IMR-90 (cell line): Measurements from ENCODE around the gene PFDN6. TPM values are rescaled to one million over a fixed set of nuclear protein-coding genes. Genes with fewer than 3 reads are reported as not detected.

Source experiments
- ATAC-seq: fragments of 200-7000 bp; cut with Tn5 transposase; 2 replicates; pipeline ENCODE4 v1.9.1; 2020; ENCODE audit warnings: low read depth, mild to moderate bottlenecking, moderate library complexity
- BruUV-seq: library from RNA; stranded (reverse); fragments of 400-500 nt; replicated peaks from 2 replicates; lab custom pipeline; 2021; lab: Mats Ljungman, UMichigan
- CTCF ChIA-PET: fragments of 300-600 bp; formaldehyde crosslinking; extraction: SDS; loops from one replicate; lab custom pipeline; 2021; ENCODE audit warnings: antibody characterized with exemption; lab: Yijun Ruan, JAX
- POLR2A ChIA-PET: fragments of 300-600 bp; sonication (Branson Sonifier 250); formaldehyde crosslinking; loops from one replicate; lab custom pipeline; 2022; ENCODE audit warnings: antibody characterized with exemption; ENCODE audit not compliant: unreplicated experiment; lab: Charles Lee
- DNase-seq: peaks from one replicate; pipeline ENCODE4 v3.0.0; 2013
- H2AFZ ChIP-seq: replicated peaks from 2 replicates; pipeline ENCODE3; 2013; ENCODE audit warnings: low read length, mild to moderate bottlenecking; ENCODE audit not compliant: poor library complexity
- H2AK5ac ChIP-seq: 2 replicates; pipeline ENCODE4 v1.6.1; 2013; ENCODE audit warnings: low read depth, low read length, inconsistent platforms
- H2AK9ac ChIP-seq: replicated peaks from 2 replicates; pipeline ENCODE3; 2013; ENCODE audit warnings: mild to moderate bottlenecking, low read depth, low read length, moderate library complexity; ENCODE audit not compliant: poor library complexity
- H2BK120ac ChIP-seq: 2 replicates; pipeline ENCODE4 v1.6.1; 2013; ENCODE audit warnings: low read depth, low read length, inconsistent platforms
- H2BK15ac ChIP-seq: 3 replicates; pipeline ENCODE4 v1.6.1; 2013; ENCODE audit warnings: low read depth, low read length, inconsistent platforms
- H2BK20ac ChIP-seq: 2 replicates; pipeline ENCODE4 v1.6.1; 2013; ENCODE audit warnings: low read depth, mild to moderate bottlenecking, inconsistent platforms, low read length, moderate library complexity
- H2BK5ac ChIP-seq: 2 replicates; pipeline ENCODE4 v1.6.1; 2013; ENCODE audit warnings: mild to moderate bottlenecking, low read depth, low read length, inconsistent platforms; ENCODE audit not compliant: poor library complexity, severe bottlenecking
- H3K14ac ChIP-seq: replicated peaks from 2 replicates; pipeline ENCODE4 v1.6.1; 2013; ENCODE audit warnings: low read depth, low read length, inconsistent platforms
- H3K18ac ChIP-seq: 2 replicates; pipeline ENCODE4 v1.6.1; 2013; ENCODE audit warnings: low read depth, low read length, control low read depth
- H3K23ac ChIP-seq: 2 replicates; pipeline ENCODE4 v1.6.1; 2013; ENCODE audit warnings: low read depth, low read length, inconsistent platforms
- H3K27ac ChIP-seq: 2 replicates; pipeline ENCODE4 v1.5.1; 2013; ENCODE audit warnings: mild to moderate bottlenecking, control low read depth, low read length; ENCODE audit not compliant: insufficient read depth
- H3K27me3 ChIP-seq: 2 replicates; pipeline ENCODE4 v1.6.1; 2013; ENCODE audit warnings: low read length; ENCODE audit not compliant: control insufficient read depth, insufficient read depth
- H3K36me3 ChIP-seq: 2 replicates; pipeline ENCODE4 v1.6.1; 2013; ENCODE audit warnings: low read length, mixed read lengths; ENCODE audit not compliant: control insufficient read depth, insufficient read depth
- H3K4ac ChIP-seq: 2 replicates; pipeline ENCODE4 v1.6.1; 2013; ENCODE audit warnings: low read depth, low read length, inconsistent platforms
- H3K4me1 ChIP-seq: 2 replicates; pipeline ENCODE4 v1.6.1; 2013; ENCODE audit warnings: low read length, mixed read lengths; ENCODE audit not compliant: control insufficient read depth, insufficient read depth
- H3K4me2 ChIP-seq: 2 replicates; pipeline ENCODE4 v1.6.1; 2013; ENCODE audit warnings: low read depth, mild to moderate bottlenecking, control low read depth, low read length, moderate library complexity
- H3K4me3 ChIP-seq: 2 replicates; pipeline ENCODE4 v1.5.1; 2013; ENCODE audit warnings: low read depth, mild to moderate bottlenecking, control low read depth, low read length, moderate library complexity; ENCODE audit not compliant: insufficient read depth
- H3K56ac ChIP-seq: 2 replicates; pipeline ENCODE4 v1.6.1; 2013; ENCODE audit warnings: low read length, inconsistent platforms; ENCODE audit not compliant: insufficient read depth; ENCODE audit errors: extremely low read depth
- H3K79me1 ChIP-seq, 2 experiments: 2 replicates each; pipeline ENCODE4 v1.6.1; 2013; ENCODE audit warnings: low read length in 2 of 2, inconsistent platforms in 1 of 2, low read depth in 1 of 2
- H3K9ac ChIP-seq: 2 replicates; pipeline ENCODE4 v1.6.1; 2013; ENCODE audit warnings: low read depth, low read length, control low read depth
- H3K9me1 ChIP-seq: 2 replicates; pipeline ENCODE4 v1.6.1; 2013; ENCODE audit warnings: low read length, inconsistent platforms; ENCODE audit not compliant: insufficient read depth
- H3K9me3 ChIP-seq: 2 replicates; pipeline ENCODE4 v1.6.1; 2013; ENCODE audit warnings: low read length; ENCODE audit not compliant: control insufficient read depth, insufficient read depth
- H4K20me1 ChIP-seq: 2 replicates; pipeline ENCODE4 v1.6.1; 2013; ENCODE audit warnings: low read length, inconsistent platforms; ENCODE audit not compliant: insufficient read depth
- H4K5ac ChIP-seq: 2 replicates; pipeline ENCODE4 v1.6.1; 2013; ENCODE audit warnings: mild to moderate bottlenecking, low read depth, low read length, control low read depth
- H4K8ac ChIP-seq, 2 experiments: 2 replicates each; pipeline ENCODE4 v1.6.1; 2013; ENCODE audit warnings: low read depth in 2 of 2, low read length in 2 of 2, control low read depth in 1 of 2, inconsistent platforms in 1 of 2
- H4K91ac ChIP-seq: 2 replicates; pipeline ENCODE4 v1.6.1; 2013; ENCODE audit warnings: low read depth, low read length, inconsistent platforms; ENCODE audit not compliant: insufficient read depth
- CEBPB ChIP-seq: IDR thresholded peaks from 2 replicates; pipeline ENCODE4 v1.6.1; 2012; ENCODE audit warnings: low read depth, low read length, improper control_type of control experiment
- CTCF ChIP-seq: conservative IDR thresholded peaks from 2 replicates; pipeline ENCODE4 v1.5.1; 2012; ENCODE audit warnings: mild to moderate bottlenecking, low read depth, low read length, improper control_type of control experiment
- FOS ChIP-seq: fragments of 150-350 bp; IDR thresholded peaks from 2 replicates; pipeline ENCODE4 v1.6.1; 2016; ENCODE audit warnings: low read depth, low read length
- MAFK ChIP-seq: IDR thresholded peaks from 2 replicates; pipeline ENCODE4 v1.6.1; 2012; ENCODE audit warnings: low read depth, low read length, improper control_type of control experiment
- MXI1 ChIP-seq: IDR thresholded peaks from 2 replicates; pipeline ENCODE4 v1.6.1; 2012; ENCODE audit warnings: low read depth, mild to moderate bottlenecking, low read length, moderate library complexity, borderline replicate concordance
- POLR2A ChIP-seq: IDR thresholded peaks from 2 replicates; pipeline ENCODE4 v1.6.1; 2012; ENCODE audit warnings: mild to moderate bottlenecking, low read depth, low read length
- RAD21 ChIP-seq: IDR thresholded peaks from 2 replicates; pipeline ENCODE4 v1.6.1; 2012; ENCODE audit warnings: low read length, improper control_type of control experiment
- RCOR1 ChIP-seq: IDR thresholded peaks from 2 replicates; pipeline ENCODE4 v1.6.1; 2012; ENCODE audit warnings: mild to moderate bottlenecking, low read length, improper control_type of control experiment; ENCODE audit not compliant: insufficient replicate concordance
- WGBS, 2 experiments: methylation state at CpG; one replicate each; pipeline versions ENCODE4 v1.1.5 to v1.1.7; 2013; ENCODE audit warnings: missing lambda C conversion rate in 2 of 2; ENCODE audit not compliant: insufficient read length in 1 of 2; ENCODE audit errors: extremely low coverage in 2 of 2; 5-methylcytosine and 5-hydroxymethylcytosine counted together
- dilution Hi-C: fragments of 300-500 bp; cut with HindIII; formaldehyde crosslinking; loops from one replicate; pipeline ENCODE4 v1.14.3; 2018; ENCODE audit warnings: low sequenced_read_pairs; ENCODE audit not compliant: unreplicated experiment
- in situ Hi-C: fragments of 300-500 bp; cut with MboI; formaldehyde crosslinking; loops from 3 replicates; pipeline ENCODE4 v1.14.3; 2019; ENCODE audit warnings: low sequenced_read_pairs, inconsistent platforms, mixed read lengths
- intact Hi-C: fragments of 100-400 bp; cut with micrococcal nuclease; formaldehyde crosslinking; loops from 2 replicates; pipeline ENCODE4 v1.10.0; 2022
- polyA plus RNA-seq, 3 experiments: library from polyadenylated mRNA; depleted of rRNA; stranded (reverse); fragments of >200 nt; gene quantifications; 2 replicates each; pipeline ENCODE4 v1.2.3, GENCODE V29; 2012; ENCODE audit warnings: low replicate concordance in 1 of 3
- total RNA-seq: library from RNA; depleted of rRNA; stranded (reverse); fragments of >200 nt; gene quantifications from 2 replicates; pipeline ENCODE4 v1.2.3, GENCODE V29; 2012
- TF ChIP-seq, protein P1 (sequence below): fragments of 150-350 bp; IDR thresholded peaks from 2 replicates; pipeline ENCODE4 v1.6.1; 2017; ENCODE audit warnings: mild to moderate bottlenecking, antibody characterized with exemption, low read length, low read depth

PFDN6 gene
- total and polyA plus RNA-seq, 2 of the 4 experiments (the other 2 are of a cell fraction), result 24.4 to 92.1 TPM

DNA sequence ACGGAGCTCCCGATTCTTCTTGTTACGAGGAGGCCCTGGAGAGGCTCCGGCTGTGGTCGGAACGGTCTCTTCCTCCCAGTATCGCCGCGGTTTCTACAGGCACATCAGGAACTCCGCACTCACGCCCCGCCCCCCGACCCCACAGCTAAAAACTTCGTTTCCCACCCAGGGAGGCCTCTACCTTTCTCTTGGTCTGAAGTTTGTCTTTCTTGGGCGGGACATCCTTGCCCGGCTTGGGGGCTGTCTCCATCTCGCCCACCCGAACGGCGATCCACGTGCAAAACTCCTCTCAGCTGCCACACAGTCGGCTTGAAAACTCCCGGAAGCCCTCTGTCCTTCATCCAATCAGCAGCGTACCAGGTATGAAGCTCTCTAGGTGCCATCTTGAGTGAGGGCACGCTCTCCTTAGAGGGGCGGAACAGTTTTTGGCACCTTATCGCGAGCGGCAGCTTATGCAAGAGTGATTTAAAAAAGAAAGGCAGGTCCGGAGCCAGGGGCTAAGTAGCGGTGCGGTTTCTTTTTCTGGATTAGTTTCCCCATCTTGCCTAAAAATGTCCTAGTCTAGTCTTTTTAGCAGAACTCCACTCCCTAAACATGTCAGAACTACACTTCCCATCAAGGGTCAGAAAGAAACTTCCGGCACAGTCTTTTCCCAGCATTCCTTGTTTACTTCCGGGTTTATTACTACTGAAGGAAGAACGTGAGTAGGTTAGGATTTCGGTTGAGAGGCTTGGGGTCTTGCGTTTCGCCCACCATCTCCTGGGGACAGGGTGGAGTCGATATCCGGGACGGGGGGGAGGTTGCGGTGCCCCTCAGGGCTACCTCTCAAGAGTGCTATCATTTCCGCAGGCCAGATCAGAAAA lies at the start of gene PFDN6, which contains the start of gene WDR46 (continued):
- no peak for TF ChIP-seq RCOR1

DNA sequence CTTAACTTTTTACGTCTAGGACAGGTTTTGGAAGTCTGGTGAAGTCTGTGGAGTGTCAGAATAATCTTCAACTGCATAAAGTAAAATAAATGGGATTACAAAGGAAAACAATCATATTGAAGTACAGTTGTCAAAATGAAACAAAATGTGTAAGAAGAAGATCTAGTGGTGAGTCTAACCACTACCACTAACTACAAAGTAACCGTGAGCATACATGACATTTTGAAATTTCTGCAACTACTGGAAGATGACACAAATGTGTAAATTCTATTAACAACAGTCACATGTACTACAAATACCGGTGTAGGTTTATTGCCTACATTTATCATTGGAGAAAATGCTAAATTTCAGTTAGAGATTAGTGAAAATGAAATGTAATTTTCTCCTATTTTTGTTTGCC lies 47.4 kb upstream of the PFDN6 start:
- H3K23ac ChIP-seq, result no peak overlapping the region
- H2BK15ac ChIP-seq, result no peak overlapping the region
- H4K5ac ChIP-seq, result no peak overlapping the region
- no peak overlapping the region for H2BK20ac ChIP-seq
- ChIA-PET CTCF (no interaction called here), POLR2A (no interaction called here)
- no peak overlapping the region for H3K9ac ChIP-seq
- H2AK5ac ChIP-seq, result no peak overlapping the region
- H3K14ac ChIP-seq, result no peak overlapping the region
- no peak overlapping the region for H4K8ac ChIP-seq
- dilution Hi-C loops, result no loop called here
- BruUV-seq, result no TSS peak
- no peak overlapping the region for H3K4me2 ChIP-seq
- H3K4me1 ChIP-seq, result no peaks in the 10 kb centered on the region
- ATAC-seq, result no peak
- H2BK120ac ChIP-seq, result no peak overlapping the region
- no peak overlapping the region for H3K4ac ChIP-seq
- H3K4me3 ChIP-seq, result no peak overlapping the region
- H3K9me3 ChIP-seq, result no peaks in the 10 kb centered on the region
- no CpG with 5 or more reads among the region's 3 CpGs for WGBS, 2 experiments
- no peak overlapping the region for H3K27ac ChIP-seq
- H3K56ac ChIP-seq, result no peak overlapping the region
- no peaks in the 10 kb centered on the region for H3K36me3 ChIP-seq
- in situ Hi-C loops, result loop anchor here (10.0 kb wide), 1 partner anchor 117 kb away; no protein-coding TSS in a partner anchor
- H2AK9ac ChIP-seq, result no peak overlapping the region
- no peak overlapping the region for H4K91ac ChIP-seq
- peaks cover 29% of the 10 kb centered on the region for H3K27me3 ChIP-seq
- no peaks in the 10 kb centered on the region for H3K9me1 ChIP-seq
- TF ChIP-seq FOS, result no peak
- TF ChIP-seq MXI1, result no peak
- TF ChIP-seq CTCF, result no peak
- no peak for TF ChIP-seq POLR2A
- no peak for TF ChIP-seq MAFK
- TF ChIP-seq, protein P1, sequence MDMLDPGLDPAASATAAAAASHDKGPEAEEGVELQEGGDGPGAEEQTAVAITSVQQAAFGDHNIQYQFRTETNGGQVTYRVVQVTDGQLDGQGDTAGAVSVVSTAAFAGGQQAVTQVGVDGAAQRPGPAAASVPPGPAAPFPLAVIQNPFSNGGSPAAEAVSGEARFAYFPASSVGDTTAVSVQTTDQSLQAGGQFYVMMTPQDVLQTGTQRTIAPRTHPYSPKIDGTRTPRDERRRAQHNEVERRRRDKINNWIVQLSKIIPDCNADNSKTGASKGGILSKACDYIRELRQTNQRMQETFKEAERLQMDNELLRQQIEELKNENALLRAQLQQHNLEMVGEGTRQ, result no peak
- no peak for TF ChIP-seq RAD21
- no peak for TF ChIP-seq CEBPB
- no peak for DNase-seq
- H4K20me1 ChIP-seq, result no peaks in the 10 kb centered on the region
- no peaks in the 10 kb centered on the region for H3K79me1 ChIP-seq
- intact Hi-C loops, result no loop called here
- no peak overlapping the region for H3K18ac ChIP-seq
- no peak overlapping the region for H2AFZ ChIP-seq
- no peak overlapping the region for H2BK5ac ChIP-seq
